Mesenchymal stem cell (in vitro differentiated cells and primary cell): ENCODE results near the gene CAMK2D.

Experiments used
- DNase-seq: peaks from one replicate; pipeline ENCODE4 v3.0.0-alpha.2; 2013
- H2AFZ ChIP-seq: one replicate; pipeline ENCODE4 v1.6.1; 2013; ENCODE audit warnings: low read depth, mild to moderate bottlenecking, control low read depth, inconsistent platforms, low read length, moderate library complexity
- H2AK5ac ChIP-seq: 2 replicates; pipeline ENCODE4 v1.6.1; 2013; ENCODE audit warnings: low read length, moderate library complexity, mild to moderate bottlenecking, inconsistent platforms; ENCODE audit not compliant: severe bottlenecking
- H2BK120ac ChIP-seq: one replicate; pipeline ENCODE4 v1.6.1; 2013; ENCODE audit warnings: low read depth, mild to moderate bottlenecking, inconsistent platforms, low read length, moderate library complexity
- H2BK12ac ChIP-seq, 2 experiments: one replicate each; pipeline ENCODE4 v1.6.1; 2013; ENCODE audit warnings: inconsistent platforms in 2 of 2, low read length in 2 of 2, mild to moderate bottlenecking in 2 of 2, moderate library complexity in 2 of 2, control low read depth in 1 of 2
- H2BK15ac ChIP-seq: one replicate; pipeline ENCODE4 v1.6.1; 2013; ENCODE audit warnings: mild to moderate bottlenecking, low read depth, inconsistent platforms; ENCODE audit not compliant: poor library complexity, severe bottlenecking
- H2BK5ac ChIP-seq: 2 replicates; pipeline ENCODE4 v1.6.1; 2013; ENCODE audit warnings: low read depth, mild to moderate bottlenecking, low read length, control low read depth, inconsistent platforms; ENCODE audit not compliant: poor library complexity, severe bottlenecking
- H3K14ac ChIP-seq, 2 experiments: one replicate each; pipeline ENCODE4 v1.6.1; 2013; ENCODE audit warnings: inconsistent platforms in 2 of 2, low read length in 2 of 2, control low read depth in 1 of 2, mild to moderate bottlenecking in 1 of 2, moderate library complexity in 1 of 2
- H3K18ac ChIP-seq, 2 experiments: one replicate each; pipeline ENCODE4 v1.6.1; 2013; ENCODE audit warnings: inconsistent platforms in 2 of 2, low read length in 2 of 2, control low read depth in 1 of 2, low read depth in 1 of 2, mild to moderate bottlenecking in 1 of 2
- H3K23ac ChIP-seq, 2 experiments: one replicate each; pipeline ENCODE4 v1.6.1; 2013; ENCODE audit warnings: inconsistent platforms in 2 of 2, low read length in 2 of 2, mild to moderate bottlenecking in 2 of 2, moderate library complexity in 2 of 2, control low read depth in 1 of 2
- H3K27ac ChIP-seq: 2 replicates; pipeline ENCODE4 v1.5.1; 2013; ENCODE audit warnings: mild to moderate bottlenecking, moderate library complexity, low read length, control low read depth, inconsistent platforms; ENCODE audit not compliant: poor library complexity, severe bottlenecking
- H3K27me3 ChIP-seq, 2 experiments: 2 replicates each; pipeline versions ENCODE4 v1.6.1 to v1.7.0; 2013; ENCODE audit warnings: low read length in 2 of 2, mild to moderate bottlenecking in 2 of 2, moderate library complexity in 2 of 2, control low read depth in 1 of 2, inconsistent platforms in 1 of 2; ENCODE audit not compliant: control insufficient read depth in 1 of 2, insufficient read depth in 1 of 2
- H3K36me3 ChIP-seq, 2 experiments: 2 replicates each; pipeline versions ENCODE4 v1.6.1 to v1.7.0; 2013; ENCODE audit warnings: low read length in 2 of 2, control low read depth in 1 of 2, inconsistent platforms in 1 of 2, low read depth in 1 of 2, mild to moderate bottlenecking in 1 of 2; ENCODE audit not compliant: insufficient read depth in 2 of 2, control insufficient read depth in 1 of 2
- H3K4ac ChIP-seq, 2 experiments: one replicate each; pipeline ENCODE4 v1.6.1; 2013; ENCODE audit warnings: inconsistent platforms in 2 of 2, low read length in 2 of 2, mild to moderate bottlenecking in 2 of 2, moderate library complexity in 2 of 2, control low read depth in 1 of 2, low read depth in 1 of 2
- H3K4me1 ChIP-seq: 2 replicates; pipeline ENCODE4 v1.6.1; 2013; ENCODE audit warnings: low read depth, low read length, control low read depth; ENCODE audit not compliant: control insufficient read depth, insufficient read depth
- H3K4me2 ChIP-seq: 2 replicates; pipeline ENCODE4 v1.6.1; 2013; ENCODE audit warnings: low read length, mild to moderate bottlenecking, inconsistent platforms; ENCODE audit not compliant: poor library complexity, severe bottlenecking
- H3K4me3 ChIP-seq, 2 experiments: 2 replicates each; pipeline versions ENCODE4 v1.5.1 to v1.7.0; 2013; ENCODE audit warnings: low read length in 2 of 2, mild to moderate bottlenecking in 2 of 2, control low read depth in 1 of 2, low read depth in 1 of 2; ENCODE audit not compliant: insufficient read depth in 1 of 2
- H3K79me1 ChIP-seq: replicated peaks from 2 replicates; pipeline ENCODE4 v1.6.1; 2013; ENCODE audit warnings: mild to moderate bottlenecking, control low read depth, low read length, inconsistent platforms; ENCODE audit not compliant: poor library complexity, severe bottlenecking
- H3K9ac ChIP-seq: 2 replicates; pipeline ENCODE4 v1.7.0; 2013; ENCODE audit warnings: mild to moderate bottlenecking, low read length, moderate library complexity
- H3K9me3 ChIP-seq: 2 replicates; pipeline ENCODE4 v1.7.0; 2013; ENCODE audit warnings: mild to moderate bottlenecking, low read length; ENCODE audit not compliant: control insufficient read depth
- H4K8ac ChIP-seq: one replicate; pipeline ENCODE4 v1.6.1; 2013; ENCODE audit warnings: inconsistent platforms, mild to moderate bottlenecking, low read length, moderate library complexity
- H4K91ac ChIP-seq: one replicate; pipeline ENCODE4 v1.6.1; 2013; ENCODE audit warnings: mild to moderate bottlenecking, low read length, inconsistent platforms
- WGBS: methylation state at CpG from one replicate; pipeline ENCODE4 v1.1.7; 2013; ENCODE audit warnings: mixed read lengths; 5-methylcytosine and 5-hydroxymethylcytosine counted together

Gene CAMK2D

GRCh38 chr4:113750734-113751133 is 10.8 kb downstream of the CAMK2D start:
- 100% methylated on average over 1 of the region's 1 CpG for WGBS
- peaks cover 0 to 93% of the 10 kb centered on the region in 2 experiments for H3K36me3 ChIP-seq
- H2BK120ac ChIP-seq: no peak overlapping the region
- H3K4me2 ChIP-seq: no peak overlapping the region
- no peak overlapping the region for H3K4me3 ChIP-seq
- H2BK15ac ChIP-seq: no peak overlapping the region
- peaks cover 4% of the 10 kb centered on the region for H3K79me1 ChIP-seq
- H3K9ac ChIP-seq: no peak overlapping the region
- no peak overlapping the region for H2AFZ ChIP-seq
- H4K91ac ChIP-seq: no peak overlapping the region
- H3K27ac ChIP-seq: no peak overlapping the region
- no peak overlapping the region for H3K18ac ChIP-seq
- H2AK5ac ChIP-seq: no peak overlapping the region
- H2BK12ac ChIP-seq: no peak overlapping the region
- no peak overlapping the region for H3K4ac ChIP-seq
- no peak overlapping the region for H2BK5ac ChIP-seq
- H3K14ac ChIP-seq: no peak overlapping the region
- no peak for DNase-seq
- H4K8ac ChIP-seq: no peak overlapping the region
- H3K27me3 ChIP-seq: no peaks in the 10 kb centered on the region
- H3K23ac ChIP-seq: no peak overlapping the region
- H3K9me3 ChIP-seq: no peaks in the 10 kb centered on the region
- peaks cover under 1% of the 10 kb centered on the region for H3K4me1 ChIP-seq

- no peak overlapping the region for H3K9ac ChIP-seq
- no peak overlapping the region for H2AK5ac ChIP-seq
- H3K27me3 ChIP-seq: no peaks in the 10 kb centered on the region
- H2AFZ ChIP-seq: no peak overlapping the region
- 95% methylated on average over 4 of the region's 4 CpGs for WGBS
- peaks cover 5% of the 10 kb centered on the region for H3K79me1 ChIP-seq
- H2BK5ac ChIP-seq: no peak overlapping the region
- no peak for DNase-seq
- H3K23ac ChIP-seq: no peak overlapping the region
- H3K4me2 ChIP-seq: no peak overlapping the region
- no peaks in the 10 kb centered on the region for H3K9me3 ChIP-seq
- H3K36me3 ChIP-seq: peaks cover 0 to 93% of the 10 kb centered on the region in 2 experiments
- no peak overlapping the region for H3K4ac ChIP-seq
- H4K8ac ChIP-seq: no peak overlapping the region
- no peak overlapping the region for H2BK12ac ChIP-seq
- no peak overlapping the region for H4K91ac ChIP-seq
- no peak overlapping the region for H3K14ac ChIP-seq
- no peak overlapping the region for H3K27ac ChIP-seq
- H3K4me3 ChIP-seq: no peak overlapping the region
- H2BK15ac ChIP-seq: no peak overlapping the region
- H2BK120ac ChIP-seq: no peak overlapping the region
- H3K4me1 ChIP-seq: peaks cover 2% of the 10 kb centered on the region
- H3K18ac ChIP-seq: no peak overlapping the region
Observed at GRCh38 chr4:113750296-113750695, 11.2 kb downstream of the CAMK2D start.

GRCh38 chr4:113749178-113749577 is 12.4 kb downstream of the CAMK2D start:
- Histone ChIP-seq H3K27ac (no peak overlapping the region), H3K27me3 (no peaks in the 10 kb centered on the region), H3K23ac (no peak overlapping the region), H3K36me3 (peaks cover 0 to 93% of the 10 kb centered on the region in 2 experiments), H2BK15ac (no peak overlapping the region), H3K4ac (no peak overlapping the region), H3K79me1 (peaks cover 5% of the 10 kb centered on the region), H2AK5ac (no peak overlapping the region), H3K18ac (no peak overlapping the region), H3K4me1 (peaks cover 2% of the 10 kb centered on the region), H4K8ac (no peak overlapping the region), H2AFZ (no peak overlapping the region), H3K9ac (no peak overlapping the region), H3K4me2 (no peak overlapping the region), H3K4me3 (no peak overlapping the region), H2BK12ac (no peak overlapping the region), H4K91ac (no peak overlapping the region), H3K14ac (no peak overlapping the region), H2BK5ac (no peak overlapping the region), H3K9me3 (no peaks in the 10 kb centered on the region), H2BK120ac (no peak overlapping the region)
- WGBS: 95% methylated on average over 1 of the region's 1 CpG
- DNase-seq: no peak

- Histone ChIP-seq H2AK5ac (no peak overlapping the region), H4K8ac (no peak overlapping the region), H3K14ac (no peak overlapping the region), H3K36me3 (peaks cover 0 to 87% of the 10 kb centered on the region in 2 experiments), H3K4ac (no peak overlapping the region), H3K9ac (no peak overlapping the region), H2BK5ac (no peak overlapping the region), H2BK120ac (no peak overlapping the region), H3K9me3 (no peaks in the 10 kb centered on the region), H2BK12ac (no peak overlapping the region), H3K23ac (no peak overlapping the region), H2BK15ac (no peak overlapping the region), H3K27ac (no peak overlapping the region), H3K18ac (no peak overlapping the region), H3K27me3 (no peaks in the 10 kb centered on the region), H2AFZ (no peak overlapping the region), H3K4me3 (no peak overlapping the region), H3K4me2 (no peak overlapping the region), H3K4me1 (peaks cover 2% of the 10 kb centered on the region), H4K91ac (no peak overlapping the region), H3K79me1 (peaks cover 5% of the 10 kb centered on the region)
- WGBS: 100% methylated on average over 2 of the region's 3 CpGs
- no peak for DNase-seq
Observed at GRCh38 chr4:113747949-113748348, 13.6 kb downstream of the CAMK2D start.
